IPS-NIHi7 (cell line): ENCODE results near the gene SV2A.
"Not testable (repeated sequence)": the region's sequence is repeated elsewhere in the genome, so short reads cannot be mapped to it uniquely, and the experiment has no call there.

Source experiments
- DNase-seq: peaks from one replicate; pipeline ENCODE4 v3.0.0; 2012; ENCODE audit warnings: mixed read lengths; ENCODE audit errors: extremely low spot score

Gene SV2A, protein sequence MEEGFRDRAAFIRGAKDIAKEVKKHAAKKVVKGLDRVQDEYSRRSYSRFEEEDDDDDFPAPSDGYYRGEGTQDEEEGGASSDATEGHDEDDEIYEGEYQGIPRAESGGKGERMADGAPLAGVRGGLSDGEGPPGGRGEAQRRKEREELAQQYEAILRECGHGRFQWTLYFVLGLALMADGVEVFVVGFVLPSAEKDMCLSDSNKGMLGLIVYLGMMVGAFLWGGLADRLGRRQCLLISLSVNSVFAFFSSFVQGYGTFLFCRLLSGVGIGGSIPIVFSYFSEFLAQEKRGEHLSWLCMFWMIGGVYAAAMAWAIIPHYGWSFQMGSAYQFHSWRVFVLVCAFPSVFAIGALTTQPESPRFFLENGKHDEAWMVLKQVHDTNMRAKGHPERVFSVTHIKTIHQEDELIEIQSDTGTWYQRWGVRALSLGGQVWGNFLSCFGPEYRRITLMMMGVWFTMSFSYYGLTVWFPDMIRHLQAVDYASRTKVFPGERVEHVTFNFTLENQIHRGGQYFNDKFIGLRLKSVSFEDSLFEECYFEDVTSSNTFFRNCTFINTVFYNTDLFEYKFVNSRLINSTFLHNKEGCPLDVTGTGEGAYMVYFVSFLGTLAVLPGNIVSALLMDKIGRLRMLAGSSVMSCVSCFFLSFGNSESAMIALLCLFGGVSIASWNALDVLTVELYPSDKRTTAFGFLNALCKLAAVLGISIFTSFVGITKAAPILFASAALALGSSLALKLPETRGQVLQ

GRCh38 chr1:149917571-149918144, at the start of gene SV2A:
Gene SV2A (minus strand): TSS chr1:149917844. CDS start chr1:149913840, 4,004 bp downstream.
- DNase-seq, result peak; percentile 89

- DNase-seq, result no peak
Observed at GRCh38 chr1:149967041-149967440, 49.4 kb upstream of the SV2A start.

DNA sequence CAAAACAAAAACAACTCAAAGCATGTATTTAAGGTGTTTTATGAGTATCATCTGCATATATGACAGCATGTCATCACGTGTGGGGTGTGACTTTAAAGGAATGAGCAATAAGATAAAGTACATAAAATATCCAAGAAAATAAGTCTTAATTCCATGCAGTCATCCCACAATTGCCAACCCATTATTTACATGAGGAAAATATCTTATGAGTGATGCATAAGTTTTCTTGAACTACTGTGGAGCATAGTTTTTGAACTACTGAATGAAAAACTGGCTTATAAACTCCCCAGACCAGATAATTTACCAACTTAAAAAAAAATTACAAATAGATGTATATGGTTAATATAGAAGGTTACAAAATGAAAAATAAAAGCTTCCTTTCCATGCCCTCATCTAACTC, 48.8 kb upstream of the SV2A start:
- no peak for DNase-seq

- DNase-seq, result no peak
Observed at GRCh38 chr1:149965440-149965839, 47.8 kb upstream of the SV2A start.

GRCh38 chr1:149963358-149963757, 45.7 kb upstream of the SV2A start:
- DNase-seq, result no peak

GRCh38 chr1:149962736-149963135, 45.1 kb upstream of the SV2A start:
- no peak for DNase-seq

GRCh38 chr1:149962039-149962647, 44.5 kb upstream of the SV2A start:
- DNase-seq, result peak; percentile 65

DNA sequence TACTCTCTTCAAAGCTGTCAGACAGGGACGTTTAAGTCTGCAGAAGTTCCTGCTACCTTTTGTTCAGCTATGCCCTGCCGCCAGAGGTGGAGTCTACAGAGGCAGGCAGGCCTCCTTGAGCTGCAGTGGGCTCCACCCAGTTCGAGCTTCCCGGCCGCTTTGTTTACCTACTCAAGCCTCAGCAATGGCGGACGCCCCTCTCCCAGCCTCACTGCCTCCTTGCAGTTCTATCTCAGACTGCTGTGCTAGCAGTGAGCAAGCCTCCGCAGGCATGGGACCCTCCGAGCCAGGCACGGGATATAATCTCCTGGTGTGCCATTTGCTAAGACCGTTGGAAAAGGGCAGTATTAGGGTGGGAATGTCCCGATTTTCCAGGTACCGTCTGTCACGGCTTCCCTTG, 39.9 kb upstream of the SV2A start:
- not testable (repeated sequence) for DNase-seq

DNA sequence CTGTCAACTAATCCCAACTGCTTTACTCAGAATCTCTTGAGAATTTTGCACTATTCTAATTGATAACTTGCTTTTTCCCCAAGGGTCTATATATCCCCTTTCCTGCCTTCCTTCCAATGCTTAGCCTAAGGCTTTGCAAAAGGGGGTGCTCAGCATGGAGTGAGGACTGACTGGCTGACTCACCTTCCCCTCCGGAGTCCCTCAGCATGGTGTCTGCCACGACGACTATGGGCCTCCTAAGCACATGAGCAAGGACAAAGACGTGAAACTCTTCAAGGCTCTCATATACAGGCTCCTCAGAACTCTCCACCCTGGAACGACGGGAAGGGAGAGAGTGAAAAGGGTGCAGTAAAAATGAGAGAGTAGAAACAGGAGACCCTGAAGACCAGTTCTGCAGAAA, 32.3 kb upstream of the SV2A start:
- DNase-seq, result no peak

GRCh38 chr1:149945206-149945605, 27.6 kb upstream of the SV2A start:
- DNase-seq, result no peak

DNA sequence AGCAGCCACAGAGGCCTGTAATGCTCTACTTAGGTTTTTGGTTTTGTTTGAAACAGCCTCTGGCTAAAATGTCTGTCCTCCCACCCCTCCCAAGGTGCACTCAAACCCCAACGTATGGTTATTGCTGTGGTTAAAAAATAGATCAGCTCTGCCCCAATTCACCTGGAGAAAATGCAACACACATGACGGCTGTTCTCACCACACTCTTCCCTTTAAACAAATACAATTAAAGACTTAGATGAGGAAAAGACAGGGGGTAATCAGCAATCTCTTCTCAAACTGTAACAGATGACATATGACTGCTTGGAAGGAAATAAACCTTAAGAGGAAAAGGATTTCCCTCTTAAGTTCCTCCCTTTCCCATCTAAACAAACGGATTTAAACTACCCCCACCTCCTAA, 25.2 kb upstream of the SV2A start:
- DNase-seq, result no peak

GRCh38 chr1:149942207-149942606, 24.6 kb upstream of the SV2A start:
- peak; percentile 85 for DNase-seq

DNA sequence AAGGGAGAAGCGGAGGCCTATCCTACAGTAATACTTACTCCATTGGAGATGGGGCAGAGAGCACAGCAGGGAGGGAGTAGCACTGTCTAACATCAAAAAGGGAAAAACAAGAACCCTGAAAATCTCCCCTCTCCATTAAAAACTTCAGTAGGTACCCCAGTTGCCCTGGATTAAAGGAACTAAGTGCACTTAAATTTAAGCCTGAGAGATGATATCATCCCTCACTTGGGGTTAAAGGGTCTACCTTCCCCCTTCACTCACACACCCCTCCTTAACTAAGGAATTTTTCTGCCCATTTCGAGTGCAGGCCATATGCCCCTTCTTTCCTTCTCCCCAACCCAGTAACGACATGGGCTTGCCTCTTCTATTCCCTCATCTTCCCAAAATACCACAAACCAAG, 22.8 kb upstream of the SV2A start:
- DNase-seq, result no peak

GRCh38 chr1:149938668-149939003, 21.0 kb upstream of the SV2A start:
- not testable (repeated sequence) for DNase-seq

- DNase-seq, result no peak
Observed at GRCh38 chr1:149937759-149938158, 20.1 kb upstream of the SV2A start.

GRCh38 chr1:149936992-149937705, 19.5 kb upstream of the SV2A start:
- peak; percentile 44 for DNase-seq

DNA sequence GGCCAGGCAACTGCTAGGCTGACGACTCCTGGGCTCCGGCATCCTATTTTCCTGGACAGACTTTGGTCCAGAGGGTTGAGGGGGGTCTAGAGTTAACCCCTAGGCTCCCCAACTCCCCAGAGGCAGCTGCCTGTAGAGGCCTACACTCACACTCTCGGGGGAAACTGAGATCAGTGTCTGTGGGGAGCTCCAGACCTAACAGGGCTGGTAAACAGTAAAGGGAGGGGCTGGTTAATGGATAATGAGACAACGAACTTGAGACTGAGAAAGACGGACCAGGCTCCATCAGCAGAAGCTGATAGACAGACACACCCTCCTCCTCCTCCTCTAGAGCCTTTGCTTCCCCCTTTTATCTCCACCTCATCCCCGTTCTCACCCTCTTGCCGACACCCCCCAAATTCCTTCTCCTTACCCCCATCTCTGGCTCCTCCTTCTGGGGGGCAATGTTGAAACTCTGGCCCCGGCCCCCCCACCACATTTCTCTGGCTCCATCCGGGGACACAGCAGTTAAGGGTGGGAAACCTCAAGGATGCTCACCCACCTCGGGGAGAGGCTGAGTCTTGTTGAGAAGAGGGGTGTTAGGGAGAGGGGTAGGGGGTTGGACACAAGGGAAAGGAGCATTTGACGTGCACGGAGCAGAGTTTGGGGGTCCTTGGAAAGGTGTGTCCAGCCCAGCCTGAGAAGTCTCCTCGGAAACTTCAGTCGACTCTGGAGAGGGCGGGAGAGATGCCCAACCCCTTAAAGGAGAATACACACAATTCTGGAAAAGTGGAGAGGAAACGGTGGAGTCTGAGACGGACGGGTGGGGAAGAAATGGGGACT, 18.7 kb upstream of the SV2A start, which contains the start of gene MTMR11:
TSS of gene MTMR11 (minus strand) at position 710 of the 822 bp plus-strand sequence. CDS start at position 478, 232 bp downstream.
- peak; percentile 47 for DNase-seq

GRCh38 chr1:149934356-149934755, 16.7 kb upstream of the SV2A start:
- DNase-seq, result no peak

GRCh38 chr1:149933208-149933607, 15.6 kb upstream of the SV2A start:
- no peak for DNase-seq

GRCh38 chr1:149932474-149932873, 14.8 kb upstream of the SV2A start:
- no peak for DNase-seq
